Ascending aorta (tissue), 2 donors: ENCODE results near the gene ADARB1. TPM values are rescaled to one million over a fixed set of nuclear protein-coding genes. Genes with fewer than 3 reads are reported as not detected.
A peak's percentile ranks its signal among the peaks of the same experiment; 100 is the strongest.

Experiments
- DNase-seq, 2 donors: peaks; one replicate each; pipeline ENCODE4 v3.0.0-alpha.2; 2019; ENCODE audit warnings: low spot score in 2 of 2
- H3K27ac ChIP-seq, 2 donors: fragments of 200-600 bp; sonication (generic); one replicate each; pipeline ENCODE4 v1.5.1; 2016 to 2017; ENCODE audit warnings: mild to moderate bottlenecking in 1 of 2
- H3K27me3 ChIP-seq: fragments of 200-600 bp; sonication (generic); one replicate; pipeline ENCODE4 v1.5.1; 2017
- H3K36me3 ChIP-seq, 2 donors: fragments of 200-600 bp; sonication (generic); one replicate each; pipeline ENCODE4 v1.5.1; 2016
- H3K4me1 ChIP-seq, 2 donors: fragments of 200-600 bp; sonication (generic); one replicate each; pipeline ENCODE4 v1.5.1; 2016 to 2017; ENCODE audit warnings: mild to moderate bottlenecking in 1 of 2
- H3K4me3 ChIP-seq, 2 donors: fragments of 200-600 bp; sonication (generic); one replicate each; pipeline ENCODE4 v1.5.1; 2016 to 2017; ENCODE audit warnings: mild to moderate bottlenecking in 1 of 2
- H3K9me3 ChIP-seq, 2 donors: fragments of 200-600 bp; sonication (generic); one replicate each; pipeline ENCODE4 v1.5.1; 2016
- intact Hi-C: fragments of 100-400 bp; cut with DNase I; formaldehyde crosslinking; loops from one replicate; pipeline ENCODE4 v1.15.1; 2023
- total RNA-seq: library from RNA; depleted of rRNA; stranded (reverse); fragments of >200 nt; gene quantifications from one replicate; pipeline ENCODE4 v1.1.0, GENCODE V29; 2016
- TF ChIP-seq, protein P1 (sequence below), 3 experiments: fragments of 200-600 bp in 2 of 3; fragments of 450-650 bp in 1 of 3; sonication (generic) in 2 of 3; IDR thresholded peaks; one replicate each; pipeline ENCODE4 v1.5.1; 2016 to 2019; ENCODE audit warnings: antibody characterized with exemption in 3 of 3, mild to moderate bottlenecking in 1 of 3, moderate library complexity in 1 of 3

Gene ADARB1
- total RNA-seq, 1 donor from 2014 or later: 82.9 TPM

DNA sequence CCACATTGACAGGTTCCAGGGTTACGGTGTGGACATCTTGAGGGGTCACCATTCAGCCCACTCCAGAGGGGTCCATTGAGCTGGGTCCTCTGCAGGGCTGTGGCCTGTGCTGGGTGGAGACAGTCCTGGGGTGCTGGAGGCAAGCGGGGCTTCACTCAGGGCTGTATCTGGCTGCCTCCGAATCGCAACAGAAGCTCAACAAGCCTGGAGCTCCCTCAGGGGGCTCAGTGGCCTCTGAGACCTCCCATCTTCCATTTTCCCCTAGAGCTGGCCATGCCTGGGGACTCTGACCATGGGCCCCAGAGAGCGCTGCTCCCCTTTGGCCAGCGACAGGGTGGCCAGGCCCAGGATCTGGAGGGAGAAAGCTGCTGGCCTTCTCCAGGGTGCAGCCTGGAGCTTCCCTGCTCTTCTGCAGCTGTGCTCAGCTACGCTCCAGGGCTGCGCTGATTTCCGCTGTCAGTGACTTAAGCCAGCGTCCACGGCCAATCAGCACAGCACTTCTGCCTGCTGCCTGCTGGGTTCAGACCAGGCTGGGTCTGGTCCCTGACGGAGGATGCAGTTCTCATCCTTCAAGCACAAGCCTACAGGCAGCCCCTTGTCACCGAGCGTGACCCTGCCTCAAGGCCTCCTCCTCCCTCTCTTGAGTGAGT is 45.0 kb upstream of the ADARB1 start:
- H3K4me1 ChIP-seq: peaks cover 47 to 63% of the 10 kb centered on the region in 2 donors
- intact Hi-C loops: no loop called here

DNA sequence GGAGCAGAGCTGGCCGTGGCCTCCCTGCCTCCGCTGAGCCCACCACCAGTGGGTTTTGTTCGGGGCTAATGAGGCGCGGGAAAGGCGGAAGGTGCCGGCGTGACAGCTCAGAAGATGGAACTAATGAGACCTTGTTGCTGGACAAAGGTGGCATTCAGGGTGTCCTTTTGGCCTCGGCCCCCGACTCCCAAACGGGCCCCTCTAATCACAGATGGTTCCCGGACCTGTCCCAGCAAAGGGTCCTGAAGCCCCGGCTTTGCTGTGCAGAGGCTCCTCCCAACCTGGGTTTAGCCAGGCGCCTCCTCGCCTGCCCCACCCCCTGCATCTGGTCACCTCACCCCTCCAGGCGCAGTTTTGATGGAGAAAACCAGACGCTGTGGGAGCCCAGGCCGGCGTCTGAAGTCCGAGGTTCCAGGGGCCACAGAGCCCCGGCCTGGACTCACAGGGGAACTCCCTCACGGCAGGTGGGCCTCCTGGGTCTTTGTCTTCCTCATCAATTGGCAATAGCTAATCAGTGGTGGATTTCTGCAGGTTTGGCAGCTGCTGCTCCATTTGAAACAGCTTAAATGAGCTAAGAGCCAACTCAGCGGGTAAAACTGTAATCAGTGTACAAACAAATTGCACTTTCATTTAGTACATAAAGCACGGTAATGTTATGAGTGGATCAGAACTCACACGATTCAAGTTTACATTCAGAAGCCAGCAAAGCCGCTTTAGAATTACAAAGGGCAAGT is 44.3 kb upstream of the ADARB1 start:
- peak; percentile 4 to 63 for DNase-seq
- Histone ChIP-seq H3K27me3 (no peaks in the 10 kb centered on the region), H3K27ac (peak overlapping the region; percentile 87 to 88), H3K4me1 (peaks cover 54 to 70% of the 10 kb centered on the region in 2 donors), H3K36me3 (no peaks in the 10 kb centered on the region), H3K9me3 (no peaks in the 10 kb centered on the region), H3K4me3 (peak overlapping the region in 1 of 2 donors; percentile 16)
- intact Hi-C loops: loop anchor here (2.0 kb wide), 1 partner anchor 19 kb away; no protein-coding TSS in a partner anchor
- TF ChIP-seq, protein P1, sequence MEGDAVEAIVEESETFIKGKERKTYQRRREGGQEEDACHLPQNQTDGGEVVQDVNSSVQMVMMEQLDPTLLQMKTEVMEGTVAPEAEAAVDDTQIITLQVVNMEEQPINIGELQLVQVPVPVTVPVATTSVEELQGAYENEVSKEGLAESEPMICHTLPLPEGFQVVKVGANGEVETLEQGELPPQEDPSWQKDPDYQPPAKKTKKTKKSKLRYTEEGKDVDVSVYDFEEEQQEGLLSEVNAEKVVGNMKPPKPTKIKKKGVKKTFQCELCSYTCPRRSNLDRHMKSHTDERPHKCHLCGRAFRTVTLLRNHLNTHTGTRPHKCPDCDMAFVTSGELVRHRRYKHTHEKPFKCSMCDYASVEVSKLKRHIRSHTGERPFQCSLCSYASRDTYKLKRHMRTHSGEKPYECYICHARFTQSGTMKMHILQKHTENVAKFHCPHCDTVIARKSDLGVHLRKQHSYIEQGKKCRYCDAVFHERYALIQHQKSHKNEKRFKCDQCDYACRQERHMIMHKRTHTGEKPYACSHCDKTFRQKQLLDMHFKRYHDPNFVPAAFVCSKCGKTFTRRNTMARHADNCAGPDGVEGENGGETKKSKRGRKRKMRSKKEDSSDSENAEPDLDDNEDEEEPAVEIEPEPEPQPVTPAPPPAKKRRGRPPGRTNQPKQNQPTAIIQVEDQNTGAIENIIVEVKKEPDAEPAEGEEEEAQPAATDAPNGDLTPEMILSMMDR (IDR thresholded peaks at IDR 0.05): no peak

More for the DNA sequence above, 45.0 kb upstream of the ADARB1 start:
- no peaks in the 10 kb centered on the region for H3K36me3 ChIP-seq
- DNase-seq: peak; percentile 4 to 65
- H3K4me3 ChIP-seq: no peak overlapping the region
- H3K27me3 ChIP-seq: no peaks in the 10 kb centered on the region
- H3K27ac ChIP-seq: peak overlapping the region; percentile 87 to 88
- no peaks in the 10 kb centered on the region for H3K9me3 ChIP-seq
- TF ChIP-seq, protein P1 (IDR thresholded peaks at IDR 0.05): no peak

DNA sequence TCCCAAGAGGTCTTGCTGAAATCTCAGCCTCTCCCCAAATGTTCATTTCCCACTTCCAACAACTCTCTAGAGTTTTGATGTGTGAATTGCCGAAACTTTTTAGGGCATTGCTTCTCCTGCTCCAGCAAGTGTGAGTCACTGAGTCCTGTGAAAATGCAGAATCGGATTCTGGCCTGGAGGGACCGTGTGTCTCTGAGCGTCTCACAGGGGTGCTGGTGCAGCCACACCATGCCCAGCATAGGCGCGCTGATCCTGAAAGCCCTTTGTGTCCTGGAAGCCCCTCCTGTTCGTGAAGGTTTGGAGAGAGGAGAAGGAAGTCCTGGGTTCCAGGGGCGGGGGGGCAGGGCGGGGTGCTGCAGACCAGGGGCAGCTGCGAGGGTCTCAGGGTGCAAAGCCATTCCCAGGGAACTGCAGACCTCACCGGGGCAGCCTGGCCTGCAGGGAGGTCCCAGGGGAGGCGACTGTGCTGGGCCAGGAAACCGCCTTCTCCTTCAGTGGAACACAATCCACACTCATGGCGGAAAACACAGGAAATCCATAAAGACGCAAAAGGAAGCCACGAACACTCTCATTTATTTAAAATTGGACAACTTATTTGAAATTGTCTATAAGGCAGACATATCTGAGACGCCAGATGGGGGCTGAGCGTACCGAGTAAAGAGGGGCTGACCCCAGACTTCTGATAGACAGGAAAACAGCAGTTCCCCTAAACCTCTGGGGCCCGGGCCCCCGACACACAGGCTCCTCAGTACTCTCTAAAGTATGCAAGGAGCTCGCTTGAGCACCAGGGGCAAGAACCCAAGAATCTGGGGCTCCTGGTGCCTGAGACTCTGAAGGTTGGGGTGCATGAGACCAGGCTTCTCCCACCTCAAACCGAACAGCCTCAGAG is 43.5 kb upstream of the ADARB1 start:
- intact Hi-C loops: loop anchor here (2.0 kb wide), 1 partner anchor 18 kb away; no protein-coding TSS in a partner anchor
- H3K9me3 ChIP-seq: no peaks in the 10 kb centered on the region
- TF ChIP-seq, protein P1 (IDR thresholded peaks at IDR 0.05): no peak
- peaks cover 54 to 71% of the 10 kb centered on the region in 2 donors for H3K4me1 ChIP-seq
- H3K36me3 ChIP-seq: no peaks in the 10 kb centered on the region
- DNase-seq: peak; percentile 8 to 76
- no peaks in the 10 kb centered on the region for H3K27me3 ChIP-seq
- peak overlapping the region; percentile 87 to 88 for H3K27ac ChIP-seq
- peak overlapping the region in 1 of 2 donors; percentile 16 for H3K4me3 ChIP-seq

DNA sequence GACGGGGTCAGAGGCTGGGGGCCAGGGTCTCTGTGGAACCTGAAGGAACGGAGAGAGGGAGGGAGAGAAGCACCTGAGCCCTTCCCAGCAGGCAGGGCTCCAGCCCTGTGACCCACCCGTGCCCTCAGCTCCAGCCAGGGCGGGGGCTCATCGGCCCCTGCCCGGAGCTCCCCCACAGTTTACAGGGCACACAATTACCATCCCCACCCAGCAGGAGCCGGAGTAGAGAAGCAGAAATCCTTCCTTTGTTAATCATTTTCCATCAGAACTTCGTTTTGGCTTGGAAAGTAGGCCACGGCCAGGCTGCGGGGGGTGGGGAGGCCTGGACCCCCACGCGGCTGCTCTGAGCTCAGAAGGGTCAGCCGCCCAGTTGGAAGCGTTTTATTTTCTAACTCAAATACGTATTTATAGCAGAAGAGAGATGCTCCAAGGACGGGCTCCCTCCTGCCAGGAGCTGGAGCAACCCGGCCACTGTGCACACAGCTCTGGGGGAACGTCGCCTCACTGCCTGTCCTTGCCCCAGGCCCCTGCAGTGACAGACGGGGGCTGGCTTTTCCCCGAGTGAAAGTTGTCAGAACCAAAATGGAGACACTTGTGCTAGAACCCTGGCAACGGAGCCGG is 42.7 kb upstream of the ADARB1 start:
- H3K9me3 ChIP-seq: peaks cover 5 to 6% of the 10 kb centered on the region in 2 donors
- no peak overlapping the region for H3K4me3 ChIP-seq
- TF ChIP-seq, protein P1 (IDR thresholded peaks at IDR 0.05): no peak
- peak overlapping the region; percentile 87 to 88 for H3K27ac ChIP-seq
- no peaks in the 10 kb centered on the region for H3K36me3 ChIP-seq
- H3K27me3 ChIP-seq: no peaks in the 10 kb centered on the region
- peak in 1 of 2 donors; percentile 5 for DNase-seq
- peaks cover 54 to 66% of the 10 kb centered on the region in 2 donors for H3K4me1 ChIP-seq
- intact Hi-C loops: loop anchor here (2.0 kb wide), 1 partner anchor 17 kb away; no protein-coding TSS in a partner anchor

DNA sequence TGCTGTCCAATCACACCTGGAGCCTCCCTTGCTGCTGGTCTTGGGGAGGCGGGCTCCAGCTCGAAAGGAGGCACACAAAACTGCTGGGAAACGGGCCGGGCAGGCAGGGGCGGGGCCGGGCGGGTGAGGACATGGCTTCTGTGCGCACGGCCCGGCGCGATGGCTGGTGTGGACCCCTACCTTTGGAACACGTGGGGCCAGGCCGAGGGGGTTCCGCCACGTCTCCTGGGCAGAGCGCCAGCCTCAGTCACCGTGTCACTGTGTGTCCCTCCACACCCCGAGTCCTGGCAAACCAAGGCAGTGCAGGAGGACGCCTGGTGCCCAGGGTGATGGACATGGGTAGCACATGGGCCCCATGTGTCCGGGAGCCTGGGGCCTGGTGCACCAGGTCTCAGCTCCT is 42.0 kb upstream of the ADARB1 start:
- peak; percentile 8 to 66 for DNase-seq
- H3K27ac ChIP-seq: peak overlapping the region; percentile 87 to 88
- H3K9me3 ChIP-seq: peaks cover 8 to 13% of the 10 kb centered on the region in 2 donors
- no peaks in the 10 kb centered on the region for H3K36me3 ChIP-seq
- no peak overlapping the region for H3K4me3 ChIP-seq
- TF ChIP-seq, protein P1 (IDR thresholded peaks at IDR 0.05): no peak
- no peaks in the 10 kb centered on the region for H3K27me3 ChIP-seq
- peaks cover 48 to 60% of the 10 kb centered on the region in 2 donors for H3K4me1 ChIP-seq
- intact Hi-C loops: no loop called here
